SK-N-SH (cell line): ENCODE measurements around the gene PFAS. TPM values are rescaled to one million over a fixed set of nuclear protein-coding genes. Genes with fewer than 3 reads are reported as not detected.

Experiments
- CTCF ChIA-PET: fragments of 300-600, 350-600 bp; formaldehyde crosslinking; extraction: SDS; loops from one replicate; lab custom pipeline; 2021; lab: Yijun Ruan, JAX
- POLR2A ChIA-PET: fragments of 350-600 bp; sonication (Branson Sonifier 250); formaldehyde crosslinking; extraction: SDS; loops from one replicate; lab custom pipeline; 2020; ENCODE audit warnings: antibody characterized with exemption, inconsistent platforms; lab: Yijun Ruan, JAX
- DNase-seq: peaks from one replicate; pipeline ENCODE4 v3.0.0; 2012
- H2AFZ ChIP-seq: fragments of 200-600 bp; sonication (generic); 2 replicates; pipeline ENCODE4 v1.8.1; 2016; ENCODE audit warnings: antibody characterized with exemption, mild to moderate bottlenecking, low read depth
- H3F3A ChIP-seq: fragments of 200-600 bp; sonication (generic); replicated peaks from 2 replicates; pipeline ENCODE3; 2016; ENCODE audit warnings: antibody characterized with exemption, mild to moderate bottlenecking; ENCODE audit not compliant: insufficient read depth
- H3K27ac ChIP-seq, 2 experiments: fragments of 200-500 bp in 1 of 2; fragments of 200-600 bp in 1 of 2; sonication (Bioruptor generic) in 1 of 2; sonication (generic), shearing (Covaris generic) in 1 of 2; 2 replicates each; pipeline versions ENCODE4 v1.5.1 to v1.6.1; 2014 to 2016; ENCODE audit warnings: low read depth in 2 of 2, inconsistent platforms in 1 of 2, low read length in 1 of 2, mild to moderate bottlenecking in 1 of 2, mixed read lengths in 1 of 2
- H3K27me3 ChIP-seq: fragments of 200-600 bp; sonication (generic), shearing (Covaris generic); 2 replicates; pipeline ENCODE4 v1.6.1; 2016; ENCODE audit warnings: mixed run types; ENCODE audit not compliant: insufficient read depth
- H3K36me3 ChIP-seq, 2 experiments: fragments of 200-500 bp in 1 of 2; fragments of 200-600 bp in 1 of 2; sonication (Bioruptor generic) in 1 of 2; sonication (generic) in 1 of 2; replicated peaks in 1 of 2; 2 replicates each; pipeline versions ENCODE3 to v1.5.1; 2014 to 2016; ENCODE audit warnings: low read length in 1 of 2, mild to moderate bottlenecking in 1 of 2; ENCODE audit not compliant: insufficient read depth in 2 of 2, control insufficient read depth in 1 of 2
- H3K4me1 ChIP-seq, 2 experiments: fragments of 200-500 bp in 1 of 2; fragments of 200-600 bp in 1 of 2; sonication (Bioruptor generic) in 1 of 2; sonication (generic), shearing (Covaris generic) in 1 of 2; 2 replicates each; pipeline versions ENCODE4 v1.5.1 to v1.6.1; 2014 to 2016; ENCODE audit warnings: low read depth in 1 of 2, low read length in 1 of 2, mixed run types in 1 of 2; ENCODE audit not compliant: insufficient read depth in 2 of 2, control insufficient read depth in 1 of 2
- H3K4me2 ChIP-seq: fragments of 200-600 bp; sonication (generic), shearing (Covaris generic); 2 replicates; pipeline ENCODE4 v1.6.1; 2017; ENCODE audit warnings: mixed run types
- H3K4me3 ChIP-seq, 2 experiments: fragments of 200-500 bp in 1 of 2; fragments of 200-600 bp in 1 of 2; sonication (Bioruptor generic) in 1 of 2; sonication (generic), shearing (Covaris generic) in 1 of 2; 2 replicates each; pipeline versions ENCODE4 v1.5.1 to v1.8.1; 2014 to 2016; ENCODE audit warnings: low read depth in 2 of 2, inconsistent platforms in 1 of 2, low read length in 1 of 2, mild to moderate bottlenecking in 1 of 2, mixed read lengths in 1 of 2, moderate library complexity in 1 of 2
- H3K79me2 ChIP-seq: fragments of 200-600 bp; sonication (generic); 2 replicates; pipeline ENCODE4 v1.8.1; 2017; ENCODE audit warnings: mild to moderate bottlenecking; ENCODE audit not compliant: insufficient read depth
- H3K9ac ChIP-seq: fragments of 200-600 bp; sonication (generic); 2 replicates; pipeline ENCODE4 v1.6.1; 2017; ENCODE audit warnings: mixed run types
- H3K9me2 ChIP-seq: fragments of 200-600 bp; sonication (generic); 2 replicates; pipeline ENCODE4 v1.6.1; 2017; ENCODE audit warnings: mixed run types
- H3K9me3 ChIP-seq: fragments of 200-600 bp; sonication (generic); 2 replicates; pipeline ENCODE4 v1.6.1; 2017; ENCODE audit warnings: mixed run types, mild to moderate bottlenecking, moderate library complexity
- H4K20me1 ChIP-seq: fragments of 200-600 bp; sonication (generic); 2 replicates; pipeline ENCODE4 v1.6.1; 2017; ENCODE audit warnings: mild to moderate bottlenecking, mixed run types; ENCODE audit not compliant: insufficient read depth
- CHD2 ChIP-seq: fragments of 150-350 bp; IDR thresholded peaks from 2 replicates; pipeline ENCODE4 v1.6.1; 2018; ENCODE audit warnings: low read length; ENCODE audit not compliant: partially characterized antibody
- ELF1 ChIP-seq: IDR thresholded peaks from 2 replicates; pipeline ENCODE4 v1.4.0; 2012
- EP300 ChIP-seq, 2 experiments: IDR thresholded peaks; 2 replicates each; pipeline versions ENCODE4 v1.4.0 to v1.6.1; 2012; ENCODE audit warnings: borderline replicate concordance in 1 of 2, low read depth in 1 of 2, low read length in 1 of 2
- FOXM1 ChIP-seq: IDR thresholded peaks from 2 replicates; pipeline ENCODE4 v1.4.0; 2012; ENCODE audit warnings: low read depth, mild to moderate bottlenecking
- GABPA ChIP-seq: IDR thresholded peaks from 2 replicates; pipeline ENCODE4 v1.4.0; 2012; ENCODE audit warnings: low read depth, mild to moderate bottlenecking
- GATA2 ChIP-seq: sonication (generic); formaldehyde crosslinking; IDR thresholded peaks from 2 replicates; pipeline ENCODE4 v1.5.0; 2020; ENCODE audit warnings: mild to moderate bottlenecking, missing genetic modification reagents
- NFIC ChIP-seq: IDR thresholded peaks from 2 replicates; pipeline ENCODE4 v1.4.0; 2012; ENCODE audit warnings: borderline replicate concordance
- POLR2AphosphoS5 ChIP-seq: IDR thresholded peaks from 2 replicates; pipeline ENCODE4 v1.6.1; 2012; ENCODE audit warnings: low read depth, low read length
- RAD21 ChIP-seq: IDR thresholded peaks from 2 replicates; pipeline ENCODE4 v1.6.1; 2012; ENCODE audit warnings: mild to moderate bottlenecking, low read length
- RXRA ChIP-seq: IDR thresholded peaks from 2 replicates; pipeline ENCODE4 v1.4.0; 2012; ENCODE audit warnings: low read depth, mild to moderate bottlenecking, borderline replicate concordance
- SMC3 ChIP-seq: IDR thresholded peaks from 2 replicates; pipeline ENCODE4 v1.6.1; 2012; ENCODE audit warnings: low read depth, low read length, improper control_type of control experiment
- TCF12 ChIP-seq: IDR thresholded peaks from 2 replicates; pipeline ENCODE4 v1.4.0; 2012
- WGBS: methylation state at CpG from one replicate; pipeline ENCODE4 v1.1.6; 2017; ENCODE audit warnings: low lambda C conversion rate; 5-methylcytosine and 5-hydroxymethylcytosine counted together
- polyA plus RNA-seq, 3 experiments: library from polyadenylated mRNA; depleted of rRNA; stranded (reverse); fragments of >200 nt; gene quantifications; 2 replicates each; pipeline ENCODE4 v1.2.3, GENCODE V29; 2012
- TF ChIP-seq, protein P1 (sequence below): fragments of 200-600 bp; sonication (generic); IDR thresholded peaks from 2 replicates; pipeline ENCODE4 v1.6.1; 2017; ENCODE audit warnings: antibody characterized with exemption, mild to moderate bottlenecking, moderate library complexity
- TF ChIP-seq, protein P2 (sequence below): IDR thresholded peaks from 2 replicates; pipeline ENCODE4 v1.4.0; 2012; ENCODE audit warnings: low read depth, borderline replicate concordance

The PFAS gene
- polyA plus RNA-seq, 1 of the 3 experiments (the other 2 are of a cell fraction): 22.4 TPM

- WGBS: 64% methylated on average over 10 of the region's 10 CpGs
- Histone ChIP-seq H3F3A (no peaks in the 10 kb centered on the region), H2AFZ (no peak overlapping the region), H3K9me2 (no peaks in the 10 kb centered on the region), H3K4me3 (no peak overlapping the region), H3K9ac (no peak overlapping the region), H3K27ac (no peak overlapping the region), H3K36me3 (no peaks in the 10 kb centered on the region), H3K9me3 (no peaks in the 10 kb centered on the region), H3K27me3 (peaks cover 23% of the 10 kb centered on the region), H3K4me2 (no peak overlapping the region), H3K79me2 (no peaks in the 10 kb centered on the region), H4K20me1 (no peaks in the 10 kb centered on the region), H3K4me1 (peaks cover 0 to 4% of the 10 kb centered on the region in 2 experiments; a peak in 1 of 4 replicates)
- no peak for DNase-seq
- TF ChIP-seq TCF12: no peak
- CTCF ChIA-PET: interaction anchor here (1.3 to 1.6 kb wide), 2 partner anchors 10 kb away, joined by 3 to 9 read pairs; no protein-coding TSS in a partner anchor
- POLR2A ChIA-PET: no interaction called here
Measured at GRCh38 chr17:8310601-8311123, 61.6 kb downstream of the PFAS start.

DNA sequence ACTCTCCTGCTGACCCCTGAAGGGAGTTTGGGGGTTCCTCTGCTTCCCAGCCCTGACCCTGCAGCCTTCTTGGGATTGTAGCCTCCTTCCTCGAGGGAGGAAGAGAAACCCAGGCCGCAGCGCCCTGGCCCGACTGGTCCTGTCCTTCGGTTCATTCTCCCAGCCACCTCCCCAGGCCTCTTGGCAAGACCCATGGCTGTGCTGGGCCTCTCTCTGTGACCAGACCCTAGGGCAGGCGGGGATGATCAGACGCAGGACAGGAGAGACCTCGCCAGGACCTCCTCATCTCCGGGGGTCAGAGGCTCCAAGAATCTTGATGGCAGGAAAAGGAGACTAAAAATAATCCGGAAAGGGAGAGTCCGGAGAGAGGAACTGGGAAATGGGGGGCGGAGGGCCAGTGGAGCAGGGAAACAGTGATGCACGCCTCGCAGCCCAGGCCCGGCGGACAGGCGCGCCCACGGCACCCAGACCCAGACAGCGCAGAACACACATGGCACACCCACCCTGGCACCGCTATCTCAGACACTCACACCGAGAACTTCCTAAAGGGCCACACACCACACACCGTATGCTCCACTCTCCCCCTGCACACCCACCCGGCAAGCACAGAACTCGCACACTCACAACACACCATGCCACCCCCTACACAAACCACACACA is 62.2 kb downstream of the PFAS start:
- Histone ChIP-seq H3K9me2 (no peaks in the 10 kb centered on the region), H3K27ac (no peak overlapping the region), H3K9me3 (no peaks in the 10 kb centered on the region), H3K4me1 (peaks cover 0 to 4% of the 10 kb centered on the region in 2 experiments; a peak in 1 of 4 replicates), H3K36me3 (no peaks in the 10 kb centered on the region), H3K4me2 (no peak overlapping the region), H4K20me1 (no peaks in the 10 kb centered on the region)
- POLR2A ChIA-PET: no interaction called here
- 89% methylated on average over 24 of the region's 25 CpGs for WGBS
- TF ChIP-seq GATA2 (CRISPR knock-in tag) (no peak), CHD2 (no peak), RXRA (no peak), NFIC (no peak), GABPA (no peak), SMC3 (no peak), POLR2AphosphoS5 (no peak), EP300 (IDR thresholded peaks at IDR 0.05; ENCODE audit: borderline replicate concordance in 1 of 2, low read depth in 1 of 2, low read length in 1 of 2) (no peak), FOXM1 (no peak), ELF1 (no peak), RAD21 (no peak)
- TF ChIP-seq, protein P1, sequence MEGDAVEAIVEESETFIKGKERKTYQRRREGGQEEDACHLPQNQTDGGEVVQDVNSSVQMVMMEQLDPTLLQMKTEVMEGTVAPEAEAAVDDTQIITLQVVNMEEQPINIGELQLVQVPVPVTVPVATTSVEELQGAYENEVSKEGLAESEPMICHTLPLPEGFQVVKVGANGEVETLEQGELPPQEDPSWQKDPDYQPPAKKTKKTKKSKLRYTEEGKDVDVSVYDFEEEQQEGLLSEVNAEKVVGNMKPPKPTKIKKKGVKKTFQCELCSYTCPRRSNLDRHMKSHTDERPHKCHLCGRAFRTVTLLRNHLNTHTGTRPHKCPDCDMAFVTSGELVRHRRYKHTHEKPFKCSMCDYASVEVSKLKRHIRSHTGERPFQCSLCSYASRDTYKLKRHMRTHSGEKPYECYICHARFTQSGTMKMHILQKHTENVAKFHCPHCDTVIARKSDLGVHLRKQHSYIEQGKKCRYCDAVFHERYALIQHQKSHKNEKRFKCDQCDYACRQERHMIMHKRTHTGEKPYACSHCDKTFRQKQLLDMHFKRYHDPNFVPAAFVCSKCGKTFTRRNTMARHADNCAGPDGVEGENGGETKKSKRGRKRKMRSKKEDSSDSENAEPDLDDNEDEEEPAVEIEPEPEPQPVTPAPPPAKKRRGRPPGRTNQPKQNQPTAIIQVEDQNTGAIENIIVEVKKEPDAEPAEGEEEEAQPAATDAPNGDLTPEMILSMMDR: no peak
- TF ChIP-seq, protein P2, sequence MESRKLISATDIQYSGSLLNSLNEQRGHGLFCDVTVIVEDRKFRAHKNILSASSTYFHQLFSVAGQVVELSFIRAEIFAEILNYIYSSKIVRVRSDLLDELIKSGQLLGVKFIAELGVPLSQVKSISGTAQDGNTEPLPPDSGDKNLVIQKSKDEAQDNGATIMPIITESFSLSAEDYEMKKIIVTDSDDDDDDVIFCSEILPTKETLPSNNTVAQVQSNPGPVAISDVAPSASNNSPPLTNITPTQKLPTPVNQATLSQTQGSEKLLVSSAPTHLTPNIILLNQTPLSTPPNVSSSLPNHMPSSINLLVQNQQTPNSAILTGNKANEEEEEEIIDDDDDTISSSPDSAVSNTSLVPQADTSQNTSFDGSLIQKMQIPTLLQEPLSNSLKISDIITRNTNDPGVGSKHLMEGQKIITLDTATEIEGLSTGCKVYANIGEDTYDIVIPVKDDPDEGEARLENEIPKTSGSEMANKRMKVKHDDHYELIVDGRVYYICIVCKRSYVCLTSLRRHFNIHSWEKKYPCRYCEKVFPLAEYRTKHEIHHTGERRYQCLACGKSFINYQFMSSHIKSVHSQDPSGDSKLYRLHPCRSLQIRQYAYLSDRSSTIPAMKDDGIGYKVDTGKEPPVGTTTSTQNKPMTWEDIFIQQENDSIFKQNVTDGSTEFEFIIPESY: no peak
- TF ChIP-seq, all 33 proteins: peak for 0
- H3K79me2 ChIP-seq: no peaks in the 10 kb centered on the region
- CTCF ChIA-PET: interaction anchor here (1.3 kb wide), 1 partner anchor 11 kb away, joined by 9 read pairs; no protein-coding TSS in a partner anchor
- H3K27me3 ChIP-seq: peaks cover 25% of the 10 kb centered on the region
- no peak overlapping the region for H3K9ac ChIP-seq
- H3K4me3 ChIP-seq: no peak overlapping the region
- no peak overlapping the region for H2AFZ ChIP-seq
- DNase-seq: no peak
- H3F3A ChIP-seq: no peaks in the 10 kb centered on the region
